GM21447 (cell line): ENCODE results near the gene MYOCD.

ENCODE experiments used
- ATAC-seq: cut with Tn5 transposase; IDR thresholded peaks from one replicate; pipeline ENCODE4 v1.9.1; 2021; ENCODE audit not compliant: unreplicated experiment

The MYOCD gene

GRCh38 chr17:12745486-12745885, 79.8 kb downstream of the MYOCD start:
- ATAC-seq = no peak

GRCh38 chr17:12756786-12757185, 91.1 kb downstream of the MYOCD start:
- ATAC-seq = no peak

- no peak for ATAC-seq
Observed at GRCh38 chr17:12759090-12759489, 93.4 kb downstream of the MYOCD start.

- ATAC-seq = no peak
Observed at GRCh38 chr17:12765548-12765947, 99.9 kb downstream of the MYOCD start.

- ATAC-seq = no peak
Observed at GRCh38 chr17:12768255-12768654, 102.6 kb downstream of the MYOCD start.

GRCh38 chr17:12769981-12770380, 104.3 kb downstream of the MYOCD start:
- ATAC-seq = no peak

- no peak for ATAC-seq
Observed at GRCh38 chr17:12773153-12773552, 107.5 kb downstream of the MYOCD start.

- ATAC-seq = no peak
Observed at GRCh38 chr17:12789075-12789480, 123.4 kb downstream of the MYOCD start.

- ATAC-seq = peak; percentile 83
Observed at GRCh38 chr17:12789481-12790248, 124.0 kb downstream of the MYOCD start, which contains the start of gene ARHGAP44. ARHGAP44 (plus strand) TSS chr17:12789498; CDS start chr17:12789839, 341 bp downstream.

GRCh38 chr17:12790249-12791106, 124.8 kb downstream of the MYOCD start:
- ATAC-seq = no peak

GRCh38 chr17:12794919-12795532, 129.3 kb downstream of the MYOCD start:
- no peak for ATAC-seq

GRCh38 chr17:12800855-12801365, 135.2 kb downstream of the MYOCD start:
- ATAC-seq = no peak

GRCh38 chr17:12806630-12807029, 140.9 kb downstream of the MYOCD start:
- no peak for ATAC-seq

GRCh38 chr17:12808723-12809122, 143.0 kb downstream of the MYOCD start:
- ATAC-seq = no peak

- no peak for ATAC-seq
Observed at GRCh38 chr17:12812877-12813276, 147.2 kb downstream of the MYOCD start.

- no peak for ATAC-seq
Observed at GRCh38 chr17:12813664-12814063, 148.0 kb downstream of the MYOCD start.

GRCh38 chr17:12814718-12815117, 149.0 kb downstream of the MYOCD start:
- no peak for ATAC-seq

GRCh38 chr17:12815642-12816141, 150.0 kb downstream of the MYOCD start:
- ATAC-seq = peak; percentile 100
